ENCODE results near the gene MEG3.

The MEG3 gene

DNA sequence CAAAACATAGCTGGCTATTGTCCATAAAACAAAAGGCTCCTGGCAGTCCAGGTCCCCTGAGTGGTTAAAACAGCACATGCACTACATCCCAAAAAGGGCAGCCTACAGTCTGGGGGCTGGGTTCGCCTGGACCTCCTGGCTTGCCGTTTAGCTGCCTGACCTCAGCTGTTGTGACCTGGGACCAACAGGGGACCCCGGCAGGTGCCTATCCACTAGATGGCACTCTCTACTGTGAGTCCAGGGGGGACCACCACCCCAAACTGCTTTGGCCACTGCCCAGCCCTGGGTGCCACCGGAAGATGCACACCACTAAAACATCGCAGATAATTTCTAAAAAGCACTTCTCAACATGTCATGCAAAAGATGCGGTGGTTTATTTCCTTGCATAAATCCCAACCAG is 80.5 kb downstream of the MEG3 start:
- H3K4me1 ChIP-seq (ENCODE audit: insufficient read depth, low read length, poor library complexity, severe bottlenecking) = no peaks in the 10 kb centered on the region
- no peaks in the 10 kb centered on the region for H3K9me3 ChIP-seq (ENCODE audit: insufficient read depth, low read depth, low read length)
- H4K20me1 ChIP-seq (ENCODE audit: insufficient read depth, low read length, poor library complexity, severe bottlenecking) = no peaks in the 10 kb centered on the region
- no peaks in the 10 kb centered on the region for H3F3A ChIP-seq (ENCODE audit: low read depth)
- no peak overlapping the region for H3K4me3 ChIP-seq (ENCODE audit: low read length, poor library complexity, severe bottlenecking)
- H3K9ac ChIP-seq (ENCODE audit: low read depth, low read length, poor library complexity, severe bottlenecking) = no peak overlapping the region
- TF ChIP-seq EZH2phosphoT487 (IDR thresholded peaks at IDR 0.05; ENCODE audit: borderline replicate concordance) = no peak
- TF ChIP-seq, protein P1, sequence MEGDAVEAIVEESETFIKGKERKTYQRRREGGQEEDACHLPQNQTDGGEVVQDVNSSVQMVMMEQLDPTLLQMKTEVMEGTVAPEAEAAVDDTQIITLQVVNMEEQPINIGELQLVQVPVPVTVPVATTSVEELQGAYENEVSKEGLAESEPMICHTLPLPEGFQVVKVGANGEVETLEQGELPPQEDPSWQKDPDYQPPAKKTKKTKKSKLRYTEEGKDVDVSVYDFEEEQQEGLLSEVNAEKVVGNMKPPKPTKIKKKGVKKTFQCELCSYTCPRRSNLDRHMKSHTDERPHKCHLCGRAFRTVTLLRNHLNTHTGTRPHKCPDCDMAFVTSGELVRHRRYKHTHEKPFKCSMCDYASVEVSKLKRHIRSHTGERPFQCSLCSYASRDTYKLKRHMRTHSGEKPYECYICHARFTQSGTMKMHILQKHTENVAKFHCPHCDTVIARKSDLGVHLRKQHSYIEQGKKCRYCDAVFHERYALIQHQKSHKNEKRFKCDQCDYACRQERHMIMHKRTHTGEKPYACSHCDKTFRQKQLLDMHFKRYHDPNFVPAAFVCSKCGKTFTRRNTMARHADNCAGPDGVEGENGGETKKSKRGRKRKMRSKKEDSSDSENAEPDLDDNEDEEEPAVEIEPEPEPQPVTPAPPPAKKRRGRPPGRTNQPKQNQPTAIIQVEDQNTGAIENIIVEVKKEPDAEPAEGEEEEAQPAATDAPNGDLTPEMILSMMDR (conservative IDR thresholded peaks at IDR 0.05; ENCODE audit: low read length) = peak; percentile 87
- no peaks in the 10 kb centered on the region for H3K9me2 ChIP-seq (replicated peaks; ENCODE audit: low read depth, low read length)
- H3K36me3 ChIP-seq (ENCODE audit: insufficient read depth, low read length) = no peaks in the 10 kb centered on the region
- no peak overlapping the region for H2AFZ ChIP-seq (ENCODE audit: low read length)
- no peaks in the 10 kb centered on the region for H3K27me3 ChIP-seq (ENCODE audit: insufficient read depth, low read length, poor library complexity, severe bottlenecking)
- no peaks in the 10 kb centered on the region for H3K79me2 ChIP-seq (ENCODE audit: insufficient read depth, low read length)
- H3K4me2 ChIP-seq (ENCODE audit: low read depth, low read length, poor library complexity, severe bottlenecking) = no peak overlapping the region

DNA sequence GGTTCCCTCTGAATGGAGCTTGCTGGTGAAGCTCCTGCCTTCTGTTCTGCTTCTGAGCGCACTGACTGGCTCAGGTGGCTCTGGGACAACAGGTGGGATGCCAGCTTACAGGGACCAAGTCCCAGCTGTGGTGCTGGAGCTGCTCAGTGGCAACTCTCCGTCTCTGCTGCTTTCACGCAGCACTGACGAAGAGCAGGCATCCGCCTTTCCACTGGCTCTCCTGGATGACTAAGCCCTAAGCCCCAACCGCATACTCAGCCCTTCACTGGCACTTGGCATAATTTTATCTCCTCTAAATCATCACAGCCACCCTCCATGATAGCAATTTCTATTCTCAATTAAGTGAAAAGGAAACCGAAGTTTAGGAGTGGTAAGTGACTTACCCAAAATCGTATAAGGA is 81.3 kb downstream of the MEG3 start:
- H3K36me3 ChIP-seq (ENCODE audit: insufficient read depth, low read length) = no peaks in the 10 kb centered on the region
- H3K9me3 ChIP-seq (ENCODE audit: insufficient read depth, low read depth, low read length) = no peaks in the 10 kb centered on the region
- H3K4me1 ChIP-seq (ENCODE audit: insufficient read depth, low read length, poor library complexity, severe bottlenecking) = no peaks in the 10 kb centered on the region
- H3K9me2 ChIP-seq (replicated peaks; ENCODE audit: low read depth, low read length) = no peaks in the 10 kb centered on the region
- no peak overlapping the region for H3K4me3 ChIP-seq (ENCODE audit: low read length, poor library complexity, severe bottlenecking)
- TF ChIP-seq, protein P1 (conservative IDR thresholded peaks at IDR 0.05; ENCODE audit: low read length) = no peak
- TF ChIP-seq EZH2phosphoT487 (IDR thresholded peaks at IDR 0.05; ENCODE audit: borderline replicate concordance) = no peak
- no peak overlapping the region for H3K9ac ChIP-seq (ENCODE audit: low read depth, low read length, poor library complexity, severe bottlenecking)
- no peaks in the 10 kb centered on the region for H3K79me2 ChIP-seq (ENCODE audit: insufficient read depth, low read length)
- no peak overlapping the region for H3K4me2 ChIP-seq (ENCODE audit: low read depth, low read length, poor library complexity, severe bottlenecking)
- H2AFZ ChIP-seq (ENCODE audit: low read length) = no peak overlapping the region
- no peaks in the 10 kb centered on the region for H4K20me1 ChIP-seq (ENCODE audit: insufficient read depth, low read length, poor library complexity, severe bottlenecking)
- no peaks in the 10 kb centered on the region for H3K27me3 ChIP-seq (ENCODE audit: insufficient read depth, low read length, poor library complexity, severe bottlenecking)
- no peaks in the 10 kb centered on the region for H3F3A ChIP-seq (ENCODE audit: low read depth)

DNA sequence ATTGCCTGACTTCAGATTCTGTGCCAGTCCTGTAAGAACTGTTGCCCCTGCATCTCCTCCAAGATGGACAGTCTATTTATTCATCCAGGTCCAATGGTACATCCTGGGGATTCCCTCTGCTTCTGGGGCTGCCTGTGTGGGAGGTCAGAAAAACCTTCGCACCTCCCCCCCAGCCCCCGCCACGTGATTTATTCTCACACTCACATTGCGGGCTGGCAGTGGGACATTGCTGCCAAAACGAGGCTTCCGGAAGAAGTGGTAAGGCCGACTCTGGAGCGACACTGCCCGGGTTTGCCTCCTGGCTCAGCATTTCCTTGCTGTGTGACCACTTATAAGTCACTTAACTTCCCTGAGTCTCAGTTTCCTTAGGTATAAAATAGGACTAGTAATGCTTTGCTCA is 83.5 kb downstream of the MEG3 start:
- Histone ChIP-seq H3K9ac (ENCODE audit: low read depth, low read length, poor library complexity, severe bottlenecking) (no peak overlapping the region), H2AFZ (ENCODE audit: low read length) (no peak overlapping the region), H3K4me2 (ENCODE audit: low read depth, low read length, poor library complexity, severe bottlenecking) (no peak overlapping the region), H3K79me2 (ENCODE audit: insufficient read depth, low read length) (no peaks in the 10 kb centered on the region), H3K9me2 (replicated peaks; ENCODE audit: low read depth, low read length) (no peaks in the 10 kb centered on the region), H4K20me1 (ENCODE audit: insufficient read depth, low read length, poor library complexity, severe bottlenecking) (no peaks in the 10 kb centered on the region), H3K36me3 (ENCODE audit: insufficient read depth, low read length) (no peaks in the 10 kb centered on the region), H3K4me1 (ENCODE audit: insufficient read depth, low read length, poor library complexity, severe bottlenecking) (no peaks in the 10 kb centered on the region), H3K4me3 (ENCODE audit: low read length, poor library complexity, severe bottlenecking) (no peak overlapping the region), H3K9me3 (ENCODE audit: insufficient read depth, low read depth, low read length) (no peaks in the 10 kb centered on the region), H3F3A (ENCODE audit: low read depth) (no peaks in the 10 kb centered on the region), H3K27me3 (ENCODE audit: insufficient read depth, low read length, poor library complexity, severe bottlenecking) (no peaks in the 10 kb centered on the region)
- TF ChIP-seq, protein P1 (conservative IDR thresholded peaks at IDR 0.05; ENCODE audit: low read length) = no peak
- no peak for TF ChIP-seq EZH2phosphoT487 (IDR thresholded peaks at IDR 0.05; ENCODE audit: borderline replicate concordance)

Data from Loucy (cell line).